ENCODE measurements around the gene NOTCH3.

NOTCH3 gene

DNA sequence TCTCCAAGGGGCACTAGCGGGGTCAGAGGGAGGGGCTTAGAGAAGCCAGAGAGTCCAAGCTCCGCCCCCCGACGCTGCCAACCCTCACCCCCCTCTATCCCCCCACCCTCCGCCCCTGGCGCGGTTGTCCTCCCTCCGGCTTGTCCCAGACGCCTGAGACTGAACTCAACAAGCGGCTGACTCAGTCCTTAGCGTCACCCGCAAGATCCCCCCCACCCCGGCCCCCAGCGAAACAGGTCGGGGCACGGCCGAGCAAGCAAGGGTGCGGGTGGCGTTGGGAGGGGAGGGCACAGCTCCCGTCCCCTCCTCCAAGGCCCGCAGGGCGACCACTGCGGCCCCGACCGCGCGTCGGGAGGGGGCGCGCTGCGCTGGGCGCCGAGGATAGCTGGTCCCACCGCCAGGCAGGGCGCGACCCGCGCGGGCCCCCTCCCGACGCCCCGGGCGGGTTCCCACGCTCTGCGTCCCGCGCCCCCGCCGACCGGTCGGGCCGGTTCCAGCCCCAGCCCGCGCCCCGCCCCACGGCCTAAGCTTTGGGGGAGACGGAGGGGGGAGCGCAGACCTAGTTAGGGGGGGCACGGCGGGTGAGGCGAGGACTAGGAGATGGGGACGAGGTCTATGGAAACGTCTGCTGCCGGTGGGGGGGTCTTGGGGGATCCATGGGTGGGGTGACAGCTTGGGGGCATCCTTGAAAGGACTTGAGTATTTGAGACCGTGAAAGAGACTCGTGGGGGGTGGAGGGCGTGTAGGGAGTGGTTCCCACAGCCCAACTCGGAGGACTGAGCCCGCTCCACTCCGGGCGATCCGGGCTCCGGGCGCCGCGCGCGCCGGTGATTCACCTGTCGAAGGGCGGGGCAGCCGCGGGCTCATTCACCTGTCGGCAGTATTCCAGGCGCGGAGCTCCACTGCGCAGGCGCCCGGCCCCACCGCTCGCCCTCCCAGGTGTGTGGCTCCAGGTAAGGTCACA is 5.1 kb downstream of the NOTCH3 start:
- peak; percentile 29 for DNase-seq

DNA sequence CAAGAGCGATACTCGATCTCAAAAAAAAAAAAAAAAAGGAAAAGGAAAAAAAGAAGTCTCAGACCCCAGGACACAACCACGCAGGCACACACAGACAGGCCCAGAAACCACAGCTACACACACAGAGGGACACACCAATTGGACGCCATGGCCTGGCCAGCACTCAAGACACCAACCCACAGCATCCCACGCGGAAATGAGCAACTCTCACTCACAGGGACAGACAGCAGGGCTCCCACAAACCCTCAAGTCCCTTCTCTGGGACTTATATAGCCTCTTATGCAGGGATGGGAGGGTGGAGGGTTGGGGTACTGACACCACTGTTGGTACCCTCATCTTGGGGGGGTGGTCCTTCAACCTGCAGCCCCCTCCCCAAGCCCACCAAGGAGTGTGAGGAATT is 5.9 kb downstream of the NOTCH3 start:
- DNase-seq, result no peak

DNA sequence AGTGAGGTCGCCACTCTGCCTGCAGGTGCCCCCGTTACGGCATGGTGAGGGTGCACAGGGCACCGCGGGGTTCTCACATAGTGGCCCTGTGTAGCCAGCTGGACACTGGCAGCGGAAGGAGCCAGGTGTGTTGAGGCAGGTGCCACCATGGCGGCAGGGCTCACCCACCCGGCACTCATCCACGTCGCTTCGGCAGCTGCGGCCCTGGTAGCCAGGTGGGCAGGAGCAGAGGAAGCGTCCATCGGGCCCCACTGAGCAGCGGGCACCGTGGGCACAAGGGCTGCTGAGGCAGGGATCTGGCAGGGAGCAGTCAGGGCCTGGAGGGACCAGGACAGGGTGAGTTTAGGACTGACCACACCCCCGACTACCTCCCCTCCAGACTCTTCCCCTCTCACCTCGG is 8.8 kb downstream of the NOTCH3 start:
- no peak for DNase-seq

DNA sequence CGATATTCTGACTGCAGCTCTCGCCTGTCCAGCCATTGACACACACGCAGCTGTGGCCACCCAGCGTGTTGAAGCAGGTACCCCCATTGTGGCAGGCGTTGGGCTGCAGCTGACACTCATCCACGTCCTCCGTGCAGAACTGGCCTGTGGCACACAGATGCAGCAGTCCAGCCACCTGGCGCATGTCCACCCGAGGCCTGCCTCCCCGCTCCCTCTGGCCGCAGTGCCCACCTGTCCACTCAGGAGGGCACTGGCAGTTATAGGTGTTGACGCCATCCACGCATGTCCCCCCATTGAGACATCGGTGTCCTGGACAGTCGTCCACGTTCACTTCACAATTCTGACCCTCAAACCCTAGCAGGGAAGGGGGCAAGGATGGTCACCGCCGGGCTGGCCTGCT is 9.3 kb downstream of the NOTCH3 start:
- no peak for DNase-seq

DNA sequence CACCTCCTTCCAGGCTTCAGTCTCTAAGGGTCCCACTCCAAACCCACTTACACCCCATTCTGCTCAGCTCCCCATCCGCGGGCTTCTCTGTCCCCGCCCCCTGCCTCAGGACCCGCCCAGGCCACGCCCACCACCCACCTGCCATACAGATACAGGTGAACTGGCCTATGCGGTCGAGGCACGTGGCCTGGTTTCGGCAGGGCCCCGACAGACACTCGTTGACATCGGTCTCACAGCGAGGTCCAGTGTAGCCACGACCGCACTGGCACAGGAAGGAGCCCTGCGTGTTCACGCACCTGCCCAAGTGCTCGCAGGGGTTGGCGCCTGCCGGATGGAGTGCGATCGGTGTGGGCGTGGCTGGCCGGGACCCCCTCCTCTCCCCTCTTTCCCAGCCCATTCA is 11.9 kb downstream of the NOTCH3 start:
- no peak for DNase-seq

DNA sequence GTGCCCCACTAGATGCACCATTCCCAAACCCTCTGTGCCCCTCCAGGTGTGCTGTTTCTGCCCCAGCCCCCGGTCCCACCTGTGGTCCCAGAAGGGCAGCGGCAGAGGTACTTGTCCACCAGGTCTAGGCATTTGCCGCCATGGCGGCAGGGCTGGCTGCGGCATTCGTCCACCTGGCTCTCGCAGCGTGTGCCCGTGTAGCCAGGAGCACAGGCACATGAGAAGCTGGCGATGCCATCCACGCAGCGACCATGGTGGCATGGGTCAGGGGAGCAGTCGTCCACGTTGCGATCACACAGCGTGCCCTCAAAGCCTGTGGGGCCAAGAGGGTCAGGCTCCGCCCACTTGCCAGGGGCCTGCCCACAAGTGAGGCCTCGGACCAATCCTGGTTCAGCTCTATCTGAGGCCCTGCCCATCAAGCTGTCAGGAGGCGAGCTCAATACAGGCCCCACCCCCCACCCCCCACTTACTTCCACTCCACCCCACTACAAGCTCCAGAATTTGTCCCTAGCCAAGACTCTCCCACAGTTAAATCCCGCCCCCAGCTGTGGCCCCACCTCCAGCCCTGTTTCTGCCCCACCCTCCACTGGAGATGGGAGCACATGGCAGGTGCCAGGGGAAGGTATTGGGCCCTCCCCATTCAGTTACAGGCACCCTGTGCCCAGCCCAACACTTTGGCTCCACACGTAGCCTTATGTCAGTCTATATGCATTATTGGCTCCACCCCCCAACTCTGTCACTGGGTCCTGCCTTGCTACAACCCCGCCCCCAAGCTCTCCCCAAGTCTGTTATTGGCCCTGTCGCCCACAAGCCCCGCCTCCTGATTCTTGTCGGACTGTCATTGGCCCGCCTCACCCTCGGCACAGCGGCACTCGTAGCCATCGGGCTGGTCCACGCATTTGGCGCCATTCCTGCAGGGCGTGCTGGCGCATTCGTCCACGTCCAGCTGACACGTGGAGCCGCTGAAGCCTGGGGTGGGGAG is 13.5 kb downstream of the NOTCH3 start:
- DNase-seq, result peak; percentile 29

DNA sequence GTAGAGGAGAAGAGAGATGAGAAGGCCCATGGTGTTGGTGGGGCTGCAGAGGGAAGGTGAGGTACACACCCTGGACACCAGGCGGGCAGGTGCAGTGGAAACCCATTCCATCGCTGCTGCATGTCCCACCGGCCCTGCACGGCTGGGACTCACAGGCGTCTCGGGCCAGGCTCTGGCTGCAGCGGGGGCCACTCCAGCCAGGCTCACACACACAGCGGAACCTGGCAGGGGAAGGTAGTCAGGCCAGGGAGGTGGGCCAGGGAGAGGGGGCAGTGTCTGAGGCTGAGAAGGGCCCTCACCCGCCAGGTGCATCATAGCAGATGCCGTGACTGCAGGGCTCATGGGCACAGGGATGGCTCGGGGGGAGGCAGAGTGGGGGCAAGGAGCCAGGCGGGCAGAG is 15.6 kb downstream of the NOTCH3 start:
- no peak for DNase-seq

DNA sequence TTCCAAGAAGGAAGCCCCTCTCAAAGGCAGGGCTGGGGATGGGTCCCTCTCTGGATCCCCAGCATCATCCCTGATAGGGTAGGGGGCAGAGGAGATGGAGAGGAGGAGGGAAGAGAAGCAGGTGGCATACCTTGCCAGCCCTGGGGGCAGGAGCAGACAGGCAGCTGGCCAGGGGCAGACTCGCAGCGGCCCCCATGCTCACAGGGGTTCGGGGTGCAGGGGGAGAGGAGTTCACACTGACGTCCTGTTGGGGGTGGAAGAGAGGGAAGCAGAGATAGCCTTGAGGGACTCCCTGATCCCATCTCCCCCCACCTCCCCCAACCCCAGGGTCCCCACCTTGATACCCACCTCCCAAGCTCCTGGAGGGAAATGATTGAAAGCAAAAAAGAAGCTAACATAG is 16.0 kb downstream of the NOTCH3 start:
- DNase-seq, result no peak

DNA sequence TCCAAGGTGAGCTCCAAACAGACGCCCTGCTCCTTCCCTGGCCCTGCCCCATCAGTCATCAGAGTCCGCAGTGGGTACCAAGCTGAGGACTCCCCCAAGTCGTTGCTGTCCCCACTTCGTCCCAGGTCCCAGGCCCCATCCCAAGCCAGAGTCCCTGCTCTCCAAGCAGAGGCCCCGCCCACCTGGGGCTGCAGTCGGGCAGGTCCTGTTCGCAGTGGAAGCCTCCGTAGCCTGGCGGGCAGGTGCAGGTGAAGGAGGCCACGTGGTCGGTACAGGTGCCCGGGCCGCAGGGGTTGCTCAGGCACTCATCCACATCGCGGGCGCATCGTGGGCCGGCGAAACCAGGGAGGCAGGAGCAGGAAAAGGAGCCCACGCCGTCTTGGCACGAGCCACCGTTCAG is 19.4 kb downstream of the NOTCH3 start:
- no peak for DNase-seq

DNA sequence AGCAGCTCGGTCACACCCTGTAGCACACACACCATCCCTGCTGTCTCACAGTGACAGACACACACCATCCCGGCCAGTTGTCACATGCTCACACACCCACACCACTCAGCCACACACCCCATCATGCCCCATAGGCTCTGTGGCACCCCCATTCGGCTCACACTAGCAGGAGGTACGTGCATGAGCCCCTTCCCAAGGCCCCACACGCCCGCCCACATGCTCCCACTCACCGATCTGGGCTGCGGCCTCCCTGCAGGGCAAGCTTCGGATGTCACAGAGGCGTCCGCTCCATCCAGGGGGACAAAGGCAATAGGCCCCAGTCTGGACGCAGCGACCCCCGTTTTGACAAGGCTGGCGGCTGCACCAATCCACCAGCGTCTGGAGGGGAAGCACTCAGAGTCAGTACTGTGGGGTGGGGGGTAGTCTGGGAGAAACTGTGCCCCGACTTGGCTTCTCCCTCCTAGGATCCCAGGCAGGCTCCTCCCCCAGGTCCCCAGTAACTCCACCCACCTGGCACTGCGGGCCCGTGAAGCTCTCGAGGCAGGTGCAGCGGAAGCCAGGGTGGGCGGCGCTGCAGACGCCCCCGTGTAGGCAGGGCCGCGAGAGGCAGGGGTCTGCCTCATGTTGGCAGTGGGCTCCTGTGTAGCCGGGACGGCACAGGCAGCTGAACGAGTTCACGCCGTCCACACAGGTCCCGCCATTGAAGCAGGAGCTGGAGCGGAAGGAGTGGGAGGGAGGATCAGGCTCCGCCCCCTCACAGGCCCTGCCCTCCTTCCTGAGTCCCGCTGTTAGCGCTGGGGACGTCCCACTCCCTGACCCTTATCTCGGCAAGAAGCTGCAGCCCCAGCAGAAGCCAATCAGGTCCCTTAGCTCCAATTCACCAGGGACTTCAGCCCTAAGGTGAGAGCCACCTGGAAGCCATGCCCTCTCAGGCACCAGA is 20.1 kb downstream of the NOTCH3 start:
- DNase-seq, result no peak

DNA sequence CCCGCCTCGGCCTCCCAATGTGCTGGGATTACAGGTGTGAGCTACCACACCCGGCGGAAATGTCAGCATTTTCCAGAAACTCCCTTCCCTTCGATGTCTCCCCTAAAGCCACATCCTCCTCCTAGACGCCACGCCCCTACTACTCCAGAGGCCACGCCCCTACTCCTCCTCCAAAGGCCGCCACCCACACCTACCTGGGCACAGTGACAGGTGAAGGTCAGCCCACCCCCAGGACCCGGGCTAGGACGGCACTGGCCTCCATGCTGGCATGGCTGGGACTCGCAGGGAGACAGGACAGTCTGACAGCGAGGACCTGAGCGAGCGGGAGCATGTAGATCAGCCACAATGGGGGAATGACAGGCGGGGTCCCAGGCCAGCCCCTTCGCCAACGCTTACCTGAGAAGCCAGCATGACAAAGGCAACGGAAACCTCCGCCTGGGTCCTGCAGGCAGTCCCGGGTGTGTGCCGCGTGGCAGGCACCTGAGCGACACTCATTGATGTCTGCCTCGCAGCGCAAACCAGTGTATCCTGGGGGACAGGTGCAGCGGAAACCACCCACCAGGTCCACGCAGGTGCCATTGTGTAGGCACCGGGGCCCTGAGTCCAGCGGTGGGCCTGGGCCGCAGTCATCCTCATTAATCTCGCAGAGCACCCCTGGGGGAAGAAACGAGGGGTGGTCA is 22.0 kb downstream of the NOTCH3 start:
- no peak for DNase-seq

DNA sequence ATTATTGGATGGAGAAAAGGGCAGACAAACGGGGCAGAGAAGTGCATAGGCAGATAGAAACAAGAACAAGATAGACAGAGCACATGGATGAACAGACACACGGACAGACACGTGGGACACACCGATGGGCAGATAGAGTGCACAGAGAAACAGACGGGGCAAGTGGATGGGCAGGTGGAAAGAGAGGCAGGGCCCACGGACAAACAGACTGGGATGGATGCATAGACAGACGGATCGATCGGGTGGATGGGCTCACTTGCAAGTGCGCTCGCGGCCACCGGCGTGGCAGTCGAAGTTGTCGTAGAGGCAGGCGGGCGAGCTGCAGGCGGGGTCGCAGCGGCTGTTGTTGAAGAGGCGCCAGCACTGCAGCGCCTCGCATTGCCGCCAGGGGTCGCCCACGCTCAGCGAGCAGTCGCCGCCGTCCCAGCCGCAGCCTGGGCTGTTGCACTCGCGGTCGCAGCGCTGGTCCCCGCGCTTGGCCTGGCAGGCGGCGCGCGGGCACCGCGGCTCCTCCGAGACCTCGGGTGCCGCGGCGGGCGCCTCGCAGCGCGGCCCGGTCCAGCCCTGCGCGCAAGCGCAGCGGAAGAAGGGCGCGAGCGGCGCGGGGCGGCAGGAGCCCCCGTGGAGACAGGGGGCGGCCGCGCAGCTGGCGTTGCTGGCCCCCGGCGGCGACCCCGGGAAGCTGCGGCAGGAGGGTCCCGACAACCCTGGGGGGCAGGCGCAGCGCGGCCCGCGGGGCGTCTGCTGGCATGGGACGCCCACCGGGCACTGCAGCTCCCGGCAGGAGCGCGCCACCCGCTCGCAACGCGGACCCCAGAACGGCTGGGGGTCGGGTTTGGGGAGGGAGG is 23.3 kb downstream of the NOTCH3 start:
- DNase-seq, result peak; percentile 90

DNA sequence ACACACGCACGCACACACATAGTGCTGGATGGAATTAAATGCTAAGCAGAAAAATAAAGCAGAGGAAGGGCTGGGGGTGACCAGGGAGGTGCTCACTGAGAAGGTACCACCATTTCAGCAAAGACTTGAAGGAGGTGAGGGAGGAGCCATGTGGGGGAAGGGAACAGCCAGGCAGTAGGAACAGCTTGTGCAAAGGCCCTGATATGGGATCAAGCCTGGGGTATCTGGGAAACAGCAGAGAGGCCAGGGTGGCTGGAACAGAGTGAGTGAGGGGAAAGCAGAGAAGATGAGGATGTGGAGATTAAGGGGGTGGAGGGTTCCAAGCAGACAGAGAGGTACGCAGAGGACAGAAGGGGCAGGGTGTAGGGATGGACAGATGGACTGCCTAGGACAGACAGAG is 25.2 kb downstream of the NOTCH3 start:
- no peak for DNase-seq

DNA sequence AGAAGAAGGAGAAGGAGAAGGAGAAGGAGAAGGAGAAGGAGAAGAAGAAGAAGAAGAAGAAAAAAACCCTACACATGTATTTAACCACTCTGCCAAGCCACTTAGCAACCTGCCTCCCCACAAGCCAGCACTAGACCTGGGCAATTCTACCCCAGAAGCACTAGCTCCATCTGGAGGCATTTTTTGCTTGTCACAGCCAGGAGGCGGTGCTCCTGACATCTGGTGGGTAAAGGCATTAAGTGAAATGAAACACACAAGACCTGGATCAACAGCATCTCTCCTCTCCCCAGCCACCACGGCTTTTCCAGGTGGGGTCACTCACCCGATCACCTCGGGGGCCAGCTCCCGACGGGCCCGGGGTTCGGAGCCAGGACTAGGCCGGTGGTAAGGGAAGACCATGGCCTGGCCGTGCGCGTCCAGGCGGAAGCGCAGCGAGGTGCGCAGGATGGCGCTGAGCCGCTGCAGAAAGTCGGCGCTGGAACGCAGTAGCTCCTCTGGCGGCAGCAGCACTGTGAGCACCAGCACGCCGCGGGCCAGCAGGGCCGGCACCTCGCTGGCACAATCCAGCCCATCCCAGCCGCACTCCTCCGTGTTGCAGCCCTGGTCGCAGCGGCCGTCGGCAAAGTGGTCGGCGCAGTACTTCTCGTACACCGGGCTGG is 26.9 kb downstream of the NOTCH3 start:
- no peak for DNase-seq

DNA sequence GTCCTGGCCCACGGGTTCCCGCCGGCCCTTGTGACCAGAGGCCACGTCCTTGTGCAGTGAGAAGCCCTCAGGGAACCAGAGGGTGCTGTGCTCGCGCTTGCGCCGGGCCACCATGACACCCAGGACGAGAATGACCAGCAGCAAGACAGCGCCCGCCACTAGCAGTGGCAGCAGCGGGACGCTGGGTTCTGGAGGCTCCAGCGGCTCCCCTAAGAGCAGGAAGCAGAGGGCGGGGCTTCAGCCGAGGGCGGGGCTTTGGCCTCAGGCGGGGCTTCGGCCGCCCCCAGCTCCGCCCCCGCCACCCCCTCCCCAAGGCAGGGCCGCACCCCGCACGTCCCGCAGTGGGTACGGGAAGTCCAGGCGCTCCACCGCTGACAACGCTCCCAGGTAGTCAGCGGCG is 30.4 kb downstream of the NOTCH3 start:
- DNase-seq, result no peak

DNA sequence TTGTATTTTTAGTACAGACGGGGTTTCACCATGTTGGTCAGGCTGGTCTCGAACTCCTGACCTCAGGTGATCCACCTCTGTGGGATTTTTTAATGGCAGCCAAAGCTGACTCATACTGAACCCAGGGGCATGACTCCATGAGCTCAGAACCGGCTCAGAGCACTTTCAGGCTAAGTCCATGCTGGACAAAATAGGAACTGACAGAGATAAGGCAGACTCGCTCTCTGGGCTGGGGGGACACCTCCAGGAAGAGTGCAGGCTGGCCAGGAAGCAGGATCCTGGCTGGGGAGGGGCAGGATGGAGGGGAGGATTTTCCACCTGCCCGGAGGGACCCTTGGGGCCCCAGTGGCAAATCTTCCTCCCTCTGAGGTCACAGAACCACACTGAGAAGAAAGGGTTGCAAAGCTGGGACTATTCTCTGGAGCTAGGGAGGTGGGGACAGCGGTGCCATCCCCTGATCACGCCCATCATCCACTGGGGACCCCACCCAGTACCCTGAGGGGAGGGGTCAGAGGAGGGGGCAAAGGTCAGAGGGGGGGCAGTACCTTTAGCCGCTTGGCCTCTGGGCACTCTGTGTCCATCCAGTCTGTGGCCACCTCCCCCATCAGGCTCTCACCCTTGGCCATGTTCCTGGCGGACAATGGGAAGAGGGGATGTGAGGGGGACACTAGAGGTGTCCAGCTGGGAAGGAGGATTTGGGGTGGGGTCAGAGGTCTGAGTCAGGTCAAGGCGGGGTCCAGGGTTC is 31.1 kb downstream of the NOTCH3 start:
- DNase-seq, result no peak

DNA sequence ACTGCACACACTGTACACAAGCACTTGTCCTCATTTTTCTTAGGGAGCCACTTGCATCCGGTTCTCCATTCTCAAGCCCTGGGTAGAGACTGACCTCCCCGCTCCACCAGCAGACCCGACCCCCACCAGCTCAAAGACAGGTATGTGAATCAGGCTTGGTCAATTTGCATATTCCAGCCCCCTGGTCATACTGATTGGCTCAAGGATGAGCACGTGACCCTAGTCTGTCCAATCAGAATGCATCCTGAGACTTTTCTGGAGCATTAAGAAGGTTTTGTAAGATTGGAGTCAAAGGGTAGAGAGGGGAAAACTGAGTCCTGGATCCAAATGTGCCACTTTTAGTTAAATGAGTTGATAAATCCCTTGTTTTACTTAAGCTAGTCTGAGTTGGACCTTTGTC is 34.1 kb downstream of the NOTCH3 start:
- no peak for DNase-seq

DNA sequence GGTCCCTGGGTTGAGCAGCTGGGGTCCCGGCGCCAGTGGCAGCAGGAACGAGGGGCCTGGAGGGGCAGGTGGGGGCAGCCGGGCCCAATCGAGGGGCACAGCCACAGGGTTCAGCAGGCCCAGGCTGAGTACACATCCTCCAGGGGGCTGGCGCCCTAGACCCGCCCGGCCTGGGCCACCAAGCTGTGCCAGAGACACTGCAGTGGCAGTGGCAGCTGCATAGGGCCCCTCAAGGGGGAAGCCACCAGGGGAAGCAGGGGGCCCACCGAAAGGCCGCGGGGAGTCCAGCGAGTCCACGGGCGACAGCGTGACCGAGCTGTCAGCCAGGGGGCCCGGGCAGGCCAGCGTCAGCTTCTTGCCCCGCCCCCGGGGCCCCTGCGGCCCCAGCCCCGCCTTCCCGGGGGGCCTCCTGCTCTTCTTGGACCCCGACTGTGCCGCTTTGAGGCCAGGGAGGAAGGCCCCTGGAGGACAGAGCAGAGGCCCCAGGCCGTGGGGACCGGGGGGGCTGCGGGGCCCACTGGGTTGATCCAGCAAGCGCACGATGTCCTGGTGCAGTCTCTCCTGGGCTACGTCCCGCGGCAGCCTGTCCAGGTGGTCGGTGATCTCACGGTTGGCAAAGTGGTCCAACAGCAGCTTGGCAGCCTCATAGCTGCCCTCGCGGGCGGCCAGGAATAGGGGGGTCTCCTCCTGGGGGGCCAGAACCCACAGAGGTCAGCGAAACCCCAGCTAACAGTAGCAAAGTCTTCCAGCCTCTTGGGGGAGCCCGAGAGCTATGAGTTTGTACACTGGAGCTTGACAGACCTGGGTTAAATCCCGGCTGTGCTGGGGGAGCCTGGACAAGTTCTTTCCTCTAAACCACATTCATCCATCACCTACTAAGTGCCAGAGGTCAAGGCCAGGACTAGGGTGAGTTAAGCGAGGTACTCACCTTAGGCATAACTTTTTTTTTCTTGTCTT is 39.5 kb downstream of the NOTCH3 start:
- no peak for DNase-seq

Measured in stimulated activated CD8-positive, alpha-beta memory T cell treated with anti-CD3 and anti-CD28 coated beads, Interleukin-4, amount 100 ng/mL, for 48 hours (primary cell).